GM18499 (cell line): ENCODE results near the gene ODAPH.
"Not testable (repeated sequence)": the region's sequence is repeated elsewhere in the genome, so short reads cannot be mapped to it uniquely, and the experiment has no call there.

Experiments
- ATAC-seq: cut with Tn5 transposase; IDR thresholded peaks from one replicate; pipeline ENCODE4 v1.9.1; 2021; ENCODE audit warnings: moderate number of reproducible peaks; ENCODE audit not compliant: insufficient read depth, unreplicated experiment

The ODAPH gene

GRCh38 chr4:75544220-75544619 lies 11.6 kb upstream of the ODAPH start:
- not testable (repeated sequence) for ATAC-seq

DNA sequence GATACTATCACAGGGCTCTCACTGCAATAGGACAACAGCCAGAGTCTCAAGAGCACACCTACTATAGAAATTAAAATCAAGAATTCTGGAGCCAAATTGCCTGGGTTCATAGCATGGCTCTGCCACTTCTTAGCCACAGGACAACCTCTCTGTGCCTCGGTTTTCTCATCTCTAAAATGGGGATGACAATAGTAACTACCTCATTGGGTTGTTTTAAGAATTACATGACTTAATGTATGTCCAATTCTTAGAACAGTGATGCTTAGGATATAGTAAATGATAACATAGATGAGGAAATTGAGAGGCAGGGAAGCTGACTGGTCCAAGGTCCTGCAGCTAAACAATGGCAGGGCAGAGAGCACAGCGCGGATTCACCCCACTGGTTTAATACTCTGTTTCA lies 11.0 kb upstream of the ODAPH start:
- ATAC-seq, result no peak

DNA sequence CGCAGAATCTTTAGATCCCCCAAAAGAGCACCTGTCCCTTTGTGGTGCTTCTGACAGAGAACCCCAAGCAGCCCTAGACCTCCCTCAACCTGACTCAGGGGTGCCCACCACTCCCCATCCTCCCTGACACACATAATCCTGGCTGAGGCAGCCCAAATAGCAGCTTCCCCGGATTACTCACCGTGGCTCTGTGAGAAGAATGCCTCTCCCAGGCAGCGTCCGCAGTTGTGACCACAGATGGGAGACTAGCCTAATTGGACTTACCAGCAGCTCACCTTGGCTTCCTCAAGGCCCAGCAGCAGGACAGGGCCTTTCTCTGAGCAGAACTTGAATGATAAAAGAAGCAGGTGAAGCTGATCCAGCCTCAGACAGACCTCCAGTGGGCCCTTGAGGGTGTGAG lies 10.3 kb upstream of the ODAPH start:
- ATAC-seq, result no peak

DNA sequence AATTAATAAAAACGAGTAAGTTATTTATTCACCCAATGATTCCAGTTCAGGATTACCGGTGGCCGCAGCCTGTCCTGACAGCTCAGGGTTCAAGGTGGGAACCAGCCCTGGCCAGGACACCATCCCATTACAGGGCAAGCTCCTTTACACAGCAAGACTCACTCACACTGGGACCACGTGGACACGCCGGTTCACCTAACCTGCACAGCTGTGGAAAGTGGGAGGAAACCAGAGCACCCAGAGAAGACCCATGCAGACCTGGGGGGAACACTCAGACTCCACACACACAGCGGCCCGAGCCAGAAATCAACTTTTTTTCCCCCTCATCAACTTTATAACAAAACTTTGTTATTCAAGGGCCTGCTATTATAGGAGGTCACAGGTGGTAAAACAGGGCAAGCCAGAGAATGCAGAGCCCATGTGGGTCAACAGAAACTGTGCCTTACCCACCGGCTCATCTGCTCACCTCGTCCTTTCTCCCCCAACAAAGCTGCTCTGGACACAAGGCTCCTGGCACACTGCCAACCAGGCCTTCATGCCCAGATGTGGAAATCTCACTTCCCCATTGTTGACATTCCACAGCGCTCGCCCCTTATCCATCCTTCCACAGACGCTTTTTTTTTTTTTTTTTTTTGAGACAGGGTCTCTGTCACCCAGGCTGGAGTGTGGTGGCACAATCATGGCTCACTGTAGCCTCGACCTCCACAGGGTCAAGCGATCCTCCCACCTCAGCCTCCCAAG lies 8.0 kb upstream of the ODAPH start:
- ATAC-seq, result no peak

GRCh38 chr4:75549019-75549418 lies 6.8 kb upstream of the ODAPH start:
- no peak for ATAC-seq

GRCh38 chr4:75552452-75552851 lies 3.4 kb upstream of the ODAPH start:
- ATAC-seq, result no peak

GRCh38 chr4:75557696-75558095 lies 1.8 kb downstream of the ODAPH start:
- ATAC-seq, result no peak

DNA sequence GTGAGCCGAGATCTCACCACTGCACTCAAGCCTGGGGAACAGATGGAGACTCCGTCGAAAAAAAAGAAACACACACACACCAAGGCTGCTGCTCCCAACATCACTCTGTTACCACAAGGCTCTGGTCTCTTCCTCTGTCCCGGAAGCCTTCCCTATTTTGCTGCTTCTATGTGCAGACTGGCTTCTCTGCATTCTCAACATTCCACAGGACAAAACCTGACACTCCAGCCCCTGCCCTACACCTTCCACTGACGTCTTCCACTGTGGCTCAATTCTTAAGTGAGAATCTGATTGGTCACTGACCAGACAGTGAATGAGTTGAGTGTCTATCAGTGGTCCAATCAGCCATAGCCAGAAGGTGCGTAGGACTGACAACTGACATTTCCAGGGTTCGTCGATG lies 5.9 kb downstream of the ODAPH start:
- no peak for ATAC-seq

- no peak for ATAC-seq
Observed at GRCh38 chr4:75564023-75564422, 8.2 kb downstream of the ODAPH start.

DNA sequence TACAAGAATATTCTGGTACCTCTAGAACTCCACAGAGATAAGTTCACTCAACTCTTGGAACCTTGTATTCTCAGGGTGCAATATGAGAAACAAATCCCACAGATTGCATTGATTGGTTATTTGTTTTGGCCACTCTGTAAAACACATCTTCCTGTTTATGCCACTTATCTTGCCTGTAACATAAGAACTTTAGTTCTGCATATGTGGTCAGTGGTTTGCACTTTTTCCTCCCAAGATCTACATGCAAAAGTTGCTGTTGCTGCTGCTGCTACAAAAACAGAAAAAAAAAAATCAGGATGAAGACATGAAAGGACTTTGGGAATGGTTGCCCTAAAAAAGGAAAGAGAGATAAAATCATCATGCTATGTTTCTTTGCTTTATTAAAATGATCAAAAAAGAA lies 9.6 kb downstream of the ODAPH start:
- no peak for ATAC-seq

DNA sequence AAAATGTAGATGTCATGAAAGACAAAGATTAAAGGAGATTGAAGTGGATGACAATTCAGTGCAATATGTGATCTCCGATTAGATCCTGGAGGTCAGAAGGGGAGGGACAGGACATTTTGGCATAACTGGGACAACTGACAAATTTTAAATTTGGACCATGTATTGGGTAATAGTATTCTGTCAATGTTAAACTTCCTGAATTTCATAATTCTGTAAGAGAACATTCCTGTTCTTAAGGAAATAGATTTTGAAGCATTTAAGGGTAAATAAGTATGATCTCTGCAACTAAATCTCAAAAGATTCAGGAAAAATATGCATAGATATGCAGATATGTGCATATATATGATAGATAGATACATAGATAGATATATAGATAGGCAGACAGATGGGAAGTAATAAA lies 11.0 kb downstream of the ODAPH start:
- ATAC-seq, result no peak

GRCh38 chr4:75567725-75568124 lies 11.9 kb downstream of the ODAPH start:
- no peak for ATAC-seq

DNA sequence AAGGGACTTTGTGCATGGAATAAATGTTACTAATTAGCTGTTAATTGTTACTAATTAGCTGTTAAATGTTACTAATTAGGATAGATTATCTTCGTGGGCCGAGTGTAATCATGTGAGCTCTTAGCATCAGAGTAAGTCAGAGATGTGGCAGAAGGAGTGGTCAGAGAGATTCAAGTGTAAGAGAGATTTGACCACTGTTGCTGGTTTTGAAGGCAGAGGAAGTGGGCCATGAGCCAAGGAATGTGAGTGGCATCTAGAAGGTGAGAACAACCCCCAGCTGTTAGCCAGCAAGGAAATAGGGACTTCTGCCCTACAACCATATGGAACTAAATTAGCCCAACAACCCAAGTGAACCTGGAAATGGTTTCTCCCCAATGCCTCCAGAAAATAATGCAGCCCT lies 28.2 kb downstream of the ODAPH start:
- ATAC-seq, result no peak

DNA sequence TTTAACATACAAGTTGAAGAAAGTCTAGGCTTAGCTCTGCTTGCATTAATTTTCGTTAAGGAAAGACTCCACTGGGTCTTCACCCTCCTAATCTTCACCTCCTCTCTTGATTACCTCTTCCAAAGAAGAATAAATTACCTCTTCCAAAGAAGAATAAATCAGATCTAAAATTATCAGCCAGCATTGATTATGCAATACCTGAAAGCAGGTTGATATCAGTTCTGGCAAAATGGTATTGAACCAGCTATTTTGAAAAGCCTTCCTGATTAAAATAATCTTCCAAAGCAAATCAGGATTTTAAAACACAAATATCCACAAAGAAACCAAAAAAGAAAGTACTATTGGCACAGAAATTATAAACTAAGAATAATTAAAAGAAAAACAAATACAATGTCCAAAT lies 37.5 kb downstream of the ODAPH start:
- no peak for ATAC-seq

DNA sequence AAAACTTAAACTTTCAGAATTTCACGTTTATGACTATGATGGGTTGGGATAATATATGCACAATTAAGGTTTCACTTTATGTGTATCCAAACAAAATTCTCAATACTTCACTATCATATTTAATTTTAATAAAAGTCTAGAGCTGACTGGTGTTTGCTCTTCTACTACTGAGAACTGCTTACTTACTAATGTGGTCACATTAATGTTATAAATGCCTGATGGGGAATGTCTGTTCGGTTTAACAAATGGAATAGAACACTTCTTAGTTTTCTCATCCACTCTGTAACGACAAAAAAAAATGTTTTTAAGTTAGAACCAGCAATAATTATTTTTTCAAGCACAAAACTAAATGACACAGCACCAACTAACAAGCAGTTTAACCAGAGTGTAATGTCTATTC lies 40.2 kb downstream of the ODAPH start:
- ATAC-seq, result no peak

DNA sequence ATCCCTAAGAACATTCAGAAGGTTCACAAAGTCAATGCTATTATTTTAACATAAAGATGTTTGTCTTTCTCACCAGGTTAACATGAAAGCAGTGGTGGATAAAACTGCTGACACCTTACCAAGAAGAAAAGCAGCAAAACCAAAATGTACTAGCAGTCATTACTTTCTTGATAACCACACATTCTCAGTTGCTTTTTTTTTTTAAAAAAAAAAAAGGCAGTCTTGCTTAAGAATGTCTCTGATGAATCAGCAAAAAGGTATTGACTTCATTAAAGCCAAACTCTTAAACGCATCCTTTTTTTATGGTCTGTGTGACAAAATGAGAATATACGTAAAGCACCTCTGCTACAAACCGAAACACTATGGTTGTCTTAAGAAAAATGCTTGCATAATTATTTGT lies 42.5 kb downstream of the ODAPH start:
- ATAC-seq, result no peak

DNA sequence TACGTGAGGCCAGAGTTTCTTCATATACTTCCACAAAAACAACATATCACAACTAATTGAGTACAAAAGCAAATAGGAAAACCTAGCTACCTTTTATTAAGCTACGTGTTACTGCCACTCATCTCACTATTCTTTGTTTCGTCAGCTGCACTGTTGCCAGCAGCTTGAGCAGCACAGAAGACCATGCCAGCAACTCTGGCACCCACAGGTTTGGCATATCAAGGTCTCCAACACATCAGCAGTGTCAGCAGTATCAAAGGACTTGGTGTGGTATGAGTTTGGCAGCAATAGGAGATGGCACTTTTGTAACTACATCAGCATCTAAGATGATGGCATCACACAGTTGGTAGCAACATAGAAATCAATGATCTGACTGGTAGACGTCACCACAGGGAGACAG lies 43.8 kb downstream of the ODAPH start:
- no peak for ATAC-seq

GRCh38 chr4:75605928-75606327 lies 50.1 kb downstream of the ODAPH start:
- no peak for ATAC-seq

- no peak for ATAC-seq
Observed at GRCh38 chr4:75612306-75612705, 56.4 kb downstream of the ODAPH start.
